ENCODE data around the gene KIAA1210.

Gene KIAA1210

DNA sequence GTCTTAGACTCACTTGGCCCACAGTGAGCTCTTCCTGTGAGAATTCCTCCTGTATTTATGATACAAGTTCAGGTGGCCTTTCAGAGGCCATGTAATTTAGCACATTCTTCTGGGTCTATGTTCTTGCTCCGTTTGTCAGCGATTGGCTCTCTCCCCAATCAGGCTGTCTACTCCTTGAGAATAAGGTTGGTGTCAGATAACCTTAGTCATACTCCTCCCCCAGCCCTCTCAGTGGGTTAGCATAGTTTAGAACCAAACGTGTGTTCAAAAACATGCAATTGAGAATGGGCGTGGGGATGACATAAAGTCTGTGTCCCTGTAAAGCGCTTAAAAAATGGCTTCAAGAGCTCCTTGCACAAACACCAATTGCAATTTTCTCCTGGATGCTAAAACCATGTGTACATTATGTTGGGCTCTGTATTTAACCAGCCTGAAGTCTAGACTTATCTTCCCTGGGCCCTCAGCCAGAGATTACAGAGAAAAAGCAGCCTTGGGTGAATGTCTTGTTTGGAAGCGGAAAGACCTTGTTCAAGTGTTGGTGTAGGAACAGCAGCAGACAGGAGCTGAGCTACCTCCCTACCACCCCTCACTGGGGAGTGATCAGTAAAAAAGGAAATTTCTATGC is 64.8 kb downstream of the KIAA1210 start:
- peaks cover 2% of the 10 kb centered on the region for H3K4me1 ChIP-seq
- H3K36me3 ChIP-seq (ENCODE audit: control insufficient read depth, insufficient read depth, low read length), result no peaks in the 10 kb centered on the region
- no peaks in the 10 kb centered on the region for H3K9me3 ChIP-seq (ENCODE audit: control insufficient read depth, low read length)
- no peak overlapping the region for H3K4me2 ChIP-seq (ENCODE audit: low read length)
- no peak overlapping the region for H3K4me3 ChIP-seq (ENCODE audit: low read depth, low read length)
- TF ChIP-seq, protein P1, sequence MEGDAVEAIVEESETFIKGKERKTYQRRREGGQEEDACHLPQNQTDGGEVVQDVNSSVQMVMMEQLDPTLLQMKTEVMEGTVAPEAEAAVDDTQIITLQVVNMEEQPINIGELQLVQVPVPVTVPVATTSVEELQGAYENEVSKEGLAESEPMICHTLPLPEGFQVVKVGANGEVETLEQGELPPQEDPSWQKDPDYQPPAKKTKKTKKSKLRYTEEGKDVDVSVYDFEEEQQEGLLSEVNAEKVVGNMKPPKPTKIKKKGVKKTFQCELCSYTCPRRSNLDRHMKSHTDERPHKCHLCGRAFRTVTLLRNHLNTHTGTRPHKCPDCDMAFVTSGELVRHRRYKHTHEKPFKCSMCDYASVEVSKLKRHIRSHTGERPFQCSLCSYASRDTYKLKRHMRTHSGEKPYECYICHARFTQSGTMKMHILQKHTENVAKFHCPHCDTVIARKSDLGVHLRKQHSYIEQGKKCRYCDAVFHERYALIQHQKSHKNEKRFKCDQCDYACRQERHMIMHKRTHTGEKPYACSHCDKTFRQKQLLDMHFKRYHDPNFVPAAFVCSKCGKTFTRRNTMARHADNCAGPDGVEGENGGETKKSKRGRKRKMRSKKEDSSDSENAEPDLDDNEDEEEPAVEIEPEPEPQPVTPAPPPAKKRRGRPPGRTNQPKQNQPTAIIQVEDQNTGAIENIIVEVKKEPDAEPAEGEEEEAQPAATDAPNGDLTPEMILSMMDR (IDR thresholded peaks at IDR 0.05), result no peak
- no peak overlapping the region for H3K9ac ChIP-seq
- H3K79me2 ChIP-seq, result no peaks in the 10 kb centered on the region
- no peaks in the 10 kb centered on the region for H3K27me3 ChIP-seq (ENCODE audit: control insufficient read depth, insufficient read depth, low read length)
- no peak overlapping the region for H3K27ac ChIP-seq
- no peak overlapping the region for H2AFZ ChIP-seq

DNA sequence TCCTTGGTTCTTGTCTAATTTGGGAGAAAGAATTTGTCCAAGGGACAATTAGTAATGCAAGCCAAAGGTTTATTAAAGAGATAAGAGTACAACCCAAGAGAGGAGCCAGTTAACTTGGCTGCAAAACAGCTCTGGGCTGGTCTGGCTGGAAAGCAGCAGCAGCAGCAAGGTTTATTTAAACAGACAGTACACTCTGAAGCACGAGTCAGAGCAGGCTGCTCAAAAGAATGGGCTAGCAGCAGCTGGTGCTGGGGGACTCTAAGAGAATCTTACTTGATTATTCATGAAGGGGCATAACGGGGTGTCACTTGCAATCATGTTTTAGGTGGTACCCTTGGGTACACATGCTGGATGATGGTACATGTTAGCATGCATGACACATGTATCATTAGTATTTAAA is 71.9 kb downstream of the KIAA1210 start:
- Histone ChIP-seq H3K4me3 (ENCODE audit: low read depth, low read length) (no peak overlapping the region), H3K36me3 (ENCODE audit: control insufficient read depth, insufficient read depth, low read length) (no peaks in the 10 kb centered on the region), H3K27ac (no peak overlapping the region), H3K4me1 (no peaks in the 10 kb centered on the region), H3K9ac (no peak overlapping the region), H2AFZ (no peak overlapping the region), H3K27me3 (ENCODE audit: control insufficient read depth, insufficient read depth, low read length) (no peaks in the 10 kb centered on the region), H3K79me2 (no peaks in the 10 kb centered on the region), H3K9me3 (ENCODE audit: control insufficient read depth, low read length) (no peaks in the 10 kb centered on the region), H3K4me2 (ENCODE audit: low read length) (no peak overlapping the region)
- TF ChIP-seq, protein P1 (IDR thresholded peaks at IDR 0.05), result no peak

DNA sequence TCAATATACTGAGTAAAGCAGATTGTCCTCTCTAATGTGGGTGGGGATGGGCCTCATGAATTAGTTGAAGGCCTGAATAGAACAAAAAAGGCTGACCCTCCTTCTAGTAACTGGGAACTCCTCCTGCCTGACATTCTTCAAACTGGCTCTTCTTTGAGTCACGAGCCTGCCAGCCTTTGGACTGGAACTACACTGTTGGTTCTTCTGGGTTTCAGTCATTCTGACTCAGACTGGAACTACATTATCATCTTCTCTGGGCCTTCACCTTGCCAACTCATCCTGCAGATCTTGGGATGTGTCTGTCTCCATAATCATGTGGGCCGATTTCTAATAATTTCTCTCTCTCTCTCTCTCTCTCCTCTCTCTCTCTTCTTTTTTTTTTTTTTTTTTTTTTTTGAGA is 81.7 kb downstream of the KIAA1210 start:
- Histone ChIP-seq H3K79me2 (no peaks in the 10 kb centered on the region), H3K4me1 (no peaks in the 10 kb centered on the region), H3K27me3 (ENCODE audit: control insufficient read depth, insufficient read depth, low read length) (no peaks in the 10 kb centered on the region), H3K9ac (no peak overlapping the region), H3K4me3 (ENCODE audit: low read depth, low read length) (no peak overlapping the region), H3K36me3 (ENCODE audit: control insufficient read depth, insufficient read depth, low read length) (no peaks in the 10 kb centered on the region), H3K4me2 (ENCODE audit: low read length) (no peak overlapping the region), H2AFZ (no peak overlapping the region), H3K9me3 (ENCODE audit: control insufficient read depth, low read length) (no peaks in the 10 kb centered on the region), H3K27ac (no peak overlapping the region)
- TF ChIP-seq, protein P1 (IDR thresholded peaks at IDR 0.05), result no peak

GRCh38 chrX:119042996-119043395 is 84.6 kb downstream of the KIAA1210 start:
- Histone ChIP-seq H3K36me3 (ENCODE audit: control insufficient read depth, insufficient read depth, low read length) (no peaks in the 10 kb centered on the region), H3K9me3 (ENCODE audit: control insufficient read depth, low read length) (no peaks in the 10 kb centered on the region), H3K4me1 (no peaks in the 10 kb centered on the region), H3K4me2 (ENCODE audit: low read length) (no peak overlapping the region), H3K9ac (no peak overlapping the region), H2AFZ (no peak overlapping the region), H3K27me3 (ENCODE audit: control insufficient read depth, insufficient read depth, low read length) (no peaks in the 10 kb centered on the region), H3K79me2 (no peaks in the 10 kb centered on the region), H3K27ac (no peak overlapping the region), H3K4me3 (ENCODE audit: low read depth, low read length) (no peak overlapping the region)
- TF ChIP-seq, protein P1 (IDR thresholded peaks at IDR 0.05), result no peak

GRCh38 chrX:119042040-119042439 is 85.6 kb downstream of the KIAA1210 start:
- Histone ChIP-seq H3K9me3 (ENCODE audit: control insufficient read depth, low read length) (no peaks in the 10 kb centered on the region), H2AFZ (no peak overlapping the region), H3K4me1 (no peaks in the 10 kb centered on the region), H3K9ac (no peak overlapping the region), H3K36me3 (ENCODE audit: control insufficient read depth, insufficient read depth, low read length) (no peaks in the 10 kb centered on the region), H3K27ac (no peak overlapping the region), H3K4me3 (ENCODE audit: low read depth, low read length) (no peak overlapping the region), H3K27me3 (ENCODE audit: control insufficient read depth, insufficient read depth, low read length) (no peaks in the 10 kb centered on the region), H3K4me2 (ENCODE audit: low read length) (no peak overlapping the region), H3K79me2 (no peaks in the 10 kb centered on the region)
- TF ChIP-seq, protein P1 (IDR thresholded peaks at IDR 0.05), result no peak
